ENCODE measurements around the gene PRPF6. TPM values are rescaled to one million over a fixed set of nuclear protein-coding genes. Genes with fewer than 3 reads are reported as not detected.
A peak's percentile ranks its signal among the peaks of the same experiment; 100 is the strongest.

Gene PRPF6
- total RNA-seq, 1 donor from 2014 or later = 57.2 TPM

DNA sequence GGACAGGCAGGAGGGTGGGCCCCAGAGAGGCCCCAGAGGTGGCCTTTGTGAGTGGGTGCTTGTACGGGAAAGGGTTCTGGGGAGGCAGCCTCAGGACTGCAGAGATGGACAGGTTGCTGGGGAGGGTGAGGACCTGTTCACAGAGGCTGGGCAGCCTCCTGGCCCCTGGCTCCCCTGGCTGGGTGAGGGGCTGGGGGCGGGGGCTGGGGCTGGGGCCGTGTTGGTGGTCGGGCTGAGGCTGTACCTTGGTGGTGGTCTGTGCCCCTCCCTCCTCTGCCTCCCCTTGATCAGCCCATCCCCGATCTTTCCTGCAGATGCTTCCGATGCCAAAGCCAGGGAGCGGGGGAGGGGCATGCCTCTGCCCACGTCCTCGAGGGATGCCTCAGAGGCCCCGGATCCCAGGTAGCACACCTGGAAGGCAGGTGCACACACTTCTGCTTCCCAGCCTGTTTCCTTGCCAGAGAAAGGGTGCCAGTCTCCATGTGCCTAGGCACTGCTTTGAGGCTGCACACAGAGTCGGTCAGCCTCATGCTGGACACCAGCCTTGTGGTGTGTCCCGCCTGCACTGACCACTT lies 86.9 kb downstream of the PRPF6 start:
- DNase-seq (no peak), ATAC-seq (no peak)
- Histone ChIP-seq H3K27ac (no peak overlapping the region), H3K36me3 (peaks cover 11% of the 10 kb centered on the region), H3K4me1 (peaks cover 25% of the 10 kb centered on the region), H3K9me3 (no peaks in the 10 kb centered on the region), H3K27me3 (ENCODE audit: low read depth) (no peaks in the 10 kb centered on the region), H3K4me3 (no peak overlapping the region)
- TF ChIP-seq, protein P1, sequence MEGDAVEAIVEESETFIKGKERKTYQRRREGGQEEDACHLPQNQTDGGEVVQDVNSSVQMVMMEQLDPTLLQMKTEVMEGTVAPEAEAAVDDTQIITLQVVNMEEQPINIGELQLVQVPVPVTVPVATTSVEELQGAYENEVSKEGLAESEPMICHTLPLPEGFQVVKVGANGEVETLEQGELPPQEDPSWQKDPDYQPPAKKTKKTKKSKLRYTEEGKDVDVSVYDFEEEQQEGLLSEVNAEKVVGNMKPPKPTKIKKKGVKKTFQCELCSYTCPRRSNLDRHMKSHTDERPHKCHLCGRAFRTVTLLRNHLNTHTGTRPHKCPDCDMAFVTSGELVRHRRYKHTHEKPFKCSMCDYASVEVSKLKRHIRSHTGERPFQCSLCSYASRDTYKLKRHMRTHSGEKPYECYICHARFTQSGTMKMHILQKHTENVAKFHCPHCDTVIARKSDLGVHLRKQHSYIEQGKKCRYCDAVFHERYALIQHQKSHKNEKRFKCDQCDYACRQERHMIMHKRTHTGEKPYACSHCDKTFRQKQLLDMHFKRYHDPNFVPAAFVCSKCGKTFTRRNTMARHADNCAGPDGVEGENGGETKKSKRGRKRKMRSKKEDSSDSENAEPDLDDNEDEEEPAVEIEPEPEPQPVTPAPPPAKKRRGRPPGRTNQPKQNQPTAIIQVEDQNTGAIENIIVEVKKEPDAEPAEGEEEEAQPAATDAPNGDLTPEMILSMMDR (IDR thresholded peaks at IDR 0.05) = no peak
- intact Hi-C loops (cut with DNase I) = no loop called here

DNA sequence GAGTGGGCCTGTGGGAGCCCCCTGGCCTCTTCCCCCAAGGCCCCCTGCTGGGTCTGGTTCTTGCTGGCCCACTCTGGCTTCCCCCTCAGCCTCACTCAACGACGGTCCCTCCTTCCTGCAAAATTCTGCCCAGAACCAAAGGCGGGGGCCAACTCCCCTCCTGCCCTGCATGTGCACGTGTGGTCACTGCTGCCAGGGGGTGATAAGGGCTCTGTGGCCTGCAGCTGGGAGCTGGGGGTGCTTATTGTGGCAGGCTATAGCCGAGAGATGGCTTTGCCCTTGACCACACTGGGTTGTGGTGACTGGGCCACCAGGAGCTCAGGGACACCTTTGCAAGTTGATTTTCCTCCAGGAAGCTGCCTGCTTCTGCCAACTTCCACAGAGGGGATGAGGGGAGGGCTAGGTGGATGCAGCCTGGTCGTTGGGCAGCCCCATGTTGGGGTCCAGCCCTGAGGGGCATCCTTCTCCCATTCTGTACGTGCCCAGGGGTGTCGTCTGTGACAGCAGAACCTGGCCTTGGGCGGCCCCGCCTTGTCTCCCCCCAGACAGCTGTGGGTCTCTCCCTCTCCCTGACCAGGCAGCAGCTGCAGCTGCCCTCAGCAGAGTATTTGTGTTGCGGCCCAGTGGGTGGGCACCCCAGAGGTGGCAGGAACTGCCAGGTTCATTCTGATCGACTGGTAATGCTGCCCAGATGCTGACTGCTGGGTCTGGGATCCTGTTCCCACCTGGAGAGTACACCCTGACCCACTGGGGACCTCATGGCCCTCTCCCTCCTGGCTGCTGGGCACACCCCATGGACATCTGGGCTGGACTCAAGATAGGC lies 87.7 kb downstream of the PRPF6 start:
- no peak for DNase-seq
- Histone ChIP-seq H3K27ac (no peak overlapping the region), H3K27me3 (ENCODE audit: low read depth) (no peaks in the 10 kb centered on the region), H3K36me3 (peaks cover 19% of the 10 kb centered on the region), H3K9me3 (no peaks in the 10 kb centered on the region), H3K4me3 (no peak overlapping the region), H3K4me1 (peaks cover 23% of the 10 kb centered on the region)
- intact Hi-C loops (cut with DNase I) = no loop called here
- TF ChIP-seq, protein P1 (IDR thresholded peaks at IDR 0.05) = no peak
- no peak for ATAC-seq

DNA sequence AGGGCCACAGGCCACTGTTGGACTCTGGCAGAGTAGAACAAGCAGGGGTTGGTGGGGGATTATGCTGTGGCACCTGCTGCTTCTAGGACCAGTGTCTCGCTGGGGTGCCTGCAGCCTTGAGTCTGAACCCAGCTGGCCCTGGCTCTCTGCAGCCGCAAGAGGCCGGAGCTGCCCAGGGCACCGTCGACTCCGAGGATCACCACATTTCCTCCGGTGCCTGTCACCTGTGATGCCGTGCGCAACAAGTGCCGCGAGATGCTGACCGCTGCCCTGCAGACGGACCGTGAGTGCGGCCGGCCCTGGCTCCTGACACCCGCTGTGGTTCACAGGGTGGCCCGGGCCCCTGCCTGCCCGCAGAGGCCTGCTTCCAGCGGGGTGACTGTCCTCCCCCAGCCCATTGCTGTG lies 88.3 kb downstream of the PRPF6 start:
- intact Hi-C loops (cut with DNase I) = no loop called here
- Histone ChIP-seq H3K9me3 (no peaks in the 10 kb centered on the region), H3K27ac (no peak overlapping the region), H3K27me3 (ENCODE audit: low read depth) (no peaks in the 10 kb centered on the region), H3K4me1 (peaks cover 17% of the 10 kb centered on the region), H3K36me3 (peaks cover 25% of the 10 kb centered on the region), H3K4me3 (no peak overlapping the region)
- TF ChIP-seq, protein P1 (IDR thresholded peaks at IDR 0.05) = no peak
- no peak for DNase-seq
- no peak for ATAC-seq

DNA sequence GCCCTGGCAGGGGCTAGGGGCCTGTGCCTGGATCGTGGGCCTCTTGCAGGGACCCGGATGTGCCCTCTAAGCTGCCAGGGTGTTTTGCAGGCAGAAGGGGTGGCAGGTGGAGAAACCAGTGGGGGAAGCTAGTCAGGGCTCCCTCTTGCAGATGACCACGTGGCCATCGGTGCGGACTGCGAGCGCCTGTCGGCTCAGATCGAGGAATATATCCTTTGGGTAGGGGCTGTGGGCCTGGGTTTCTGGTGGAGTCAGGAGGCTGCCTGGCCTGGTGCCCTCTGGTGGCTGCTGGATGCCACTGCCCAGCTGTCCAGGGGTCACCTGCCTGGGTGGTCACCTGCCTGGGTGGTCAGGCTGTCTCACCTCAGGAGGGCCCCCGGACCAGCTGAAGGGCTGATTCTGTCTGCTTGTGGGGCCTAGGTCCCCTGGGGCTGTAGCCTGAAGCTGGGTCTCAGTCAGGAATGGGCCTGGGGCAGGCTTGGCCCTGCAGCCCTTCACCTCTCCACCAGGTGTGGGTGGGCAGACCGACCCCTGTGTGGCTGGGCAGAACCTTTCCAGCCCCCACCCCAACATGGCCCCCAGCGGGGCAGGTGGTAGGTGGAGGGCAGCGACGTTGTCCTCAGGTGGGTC lies 88.8 kb downstream of the PRPF6 start:
- ATAC-seq = peak in 1 of 2 donors; percentile 4
- intact Hi-C loops (cut with DNase I) = no loop called here
- Histone ChIP-seq H3K9me3 (no peaks in the 10 kb centered on the region), H3K27me3 (ENCODE audit: low read depth) (no peaks in the 10 kb centered on the region), H3K27ac (no peak overlapping the region), H3K4me3 (no peak overlapping the region), H3K36me3 (peaks cover 30% of the 10 kb centered on the region), H3K4me1 (peaks cover 12% of the 10 kb centered on the region)
- TF ChIP-seq, protein P1 (IDR thresholded peaks at IDR 0.05) = peak; percentile 74
- DNase-seq = peak; percentile 63

DNA sequence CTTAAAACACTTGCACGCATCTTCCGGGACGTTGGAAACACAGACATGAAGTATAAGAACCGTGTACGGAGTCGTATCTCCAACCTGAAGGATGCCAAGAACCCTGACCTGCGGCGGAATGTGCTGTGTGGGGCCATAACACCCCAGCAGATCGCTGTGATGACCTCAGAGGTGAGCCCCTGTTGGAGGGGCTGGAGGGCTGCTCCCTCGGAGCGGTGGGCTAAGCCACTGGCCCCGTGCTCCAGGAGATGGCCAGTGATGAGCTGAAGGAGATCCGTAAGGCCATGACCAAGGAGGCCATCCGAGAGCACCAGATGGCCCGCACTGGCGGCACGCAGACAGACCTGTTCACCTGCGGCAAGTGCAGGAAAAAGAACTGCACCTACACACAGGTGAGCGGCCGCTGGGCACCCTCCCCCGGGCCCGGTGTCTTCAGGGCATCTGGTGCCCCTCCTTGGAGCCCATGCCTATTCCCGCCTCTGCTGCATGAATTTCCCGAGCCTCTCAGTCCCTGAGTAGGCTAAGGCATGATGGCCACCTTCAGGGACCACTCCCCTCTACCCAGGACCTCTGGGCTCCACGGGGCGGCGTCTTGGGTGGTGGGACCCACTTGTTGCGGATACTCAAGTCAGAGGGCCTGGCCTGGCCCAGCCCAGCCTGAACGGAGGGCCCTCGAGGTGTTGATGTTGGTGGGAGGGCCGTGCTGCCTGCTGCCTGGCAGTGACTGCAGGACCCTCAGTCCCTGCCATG lies 89.5 kb downstream of the PRPF6 start:
- H3K27ac ChIP-seq = no peak overlapping the region
- intact Hi-C loops (cut with DNase I) = no loop called here
- no peaks in the 10 kb centered on the region for H3K27me3 ChIP-seq (ENCODE audit: low read depth)
- no peaks in the 10 kb centered on the region for H3K9me3 ChIP-seq
- peak; percentile 50 for DNase-seq
- TF ChIP-seq, protein P1 (IDR thresholded peaks at IDR 0.05) = no peak
- no peak overlapping the region for H3K4me3 ChIP-seq
- no peak for ATAC-seq
- H3K4me1 ChIP-seq = peaks cover 12% of the 10 kb centered on the region
- peaks cover 37% of the 10 kb centered on the region for H3K36me3 ChIP-seq

All from lower lobe of right lung (tissue), 2 donors.